B cell (primary cell): ENCODE measurements around the gene TBX3.

Experiments
- EZH2 ChIP-seq: IDR thresholded peaks from 2 replicates; pipeline ENCODE4 v1.6.1; 2012; ENCODE audit warnings: borderline replicate concordance, low read depth, mild to moderate bottlenecking, moderate library complexity, low read length; ENCODE audit not compliant: insufficient read depth, poor library complexity, severe bottlenecking
- TF ChIP-seq, protein P1 (sequence below): fragments of 200-600 bp; IDR thresholded peaks from one replicate; pipeline ENCODE4 v1.8.0; 2022; ENCODE audit warnings: antibody characterized with exemption, mild to moderate bottlenecking

DNA sequence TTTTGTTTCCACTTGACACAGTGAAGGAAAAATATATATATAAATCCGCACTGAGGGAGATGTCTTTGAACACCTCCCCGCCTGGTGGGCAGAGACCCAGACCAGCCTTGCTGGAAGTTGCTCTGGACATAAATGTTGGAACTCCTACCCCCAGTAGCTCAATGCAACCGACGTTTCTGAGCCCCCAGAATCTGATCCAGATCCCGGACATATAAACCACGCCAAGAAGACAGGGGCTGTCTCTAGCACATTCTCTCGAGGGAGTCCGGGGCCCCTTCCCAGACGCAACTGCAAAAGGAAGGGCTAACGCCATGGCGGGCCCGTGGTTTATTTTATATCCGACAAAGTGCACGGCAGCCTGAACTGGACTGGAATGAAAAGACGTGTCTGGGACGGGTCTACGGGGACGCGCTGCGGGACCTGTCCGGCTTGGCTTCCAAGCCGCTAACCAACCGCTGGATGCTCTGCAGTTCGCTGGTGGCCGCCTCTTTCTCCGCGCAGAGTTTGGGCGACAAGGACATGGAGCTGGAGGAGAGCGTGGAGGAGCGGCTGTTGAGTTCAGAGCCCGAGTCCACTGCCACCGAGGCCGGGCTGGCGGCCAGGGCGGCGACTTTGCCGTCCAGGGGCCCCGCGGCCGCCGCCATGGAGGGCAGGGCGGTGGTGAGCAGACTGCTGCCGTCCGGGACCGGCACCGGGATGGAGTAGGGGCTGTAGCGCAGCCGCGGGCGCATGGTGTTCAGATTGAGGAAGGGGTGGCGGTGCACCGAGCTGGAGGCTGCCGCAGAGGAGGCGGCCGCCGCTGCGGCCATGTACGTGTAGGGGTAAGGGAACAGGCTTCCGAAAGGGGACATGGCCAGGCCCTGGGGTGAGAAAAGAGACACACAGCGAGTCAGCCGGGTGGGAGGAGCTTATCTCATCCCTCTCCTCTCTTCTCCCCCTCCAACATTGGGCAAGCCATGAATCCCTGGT, 12.2 kb downstream of the TBX3 start:
- TF ChIP-seq, protein P1, sequence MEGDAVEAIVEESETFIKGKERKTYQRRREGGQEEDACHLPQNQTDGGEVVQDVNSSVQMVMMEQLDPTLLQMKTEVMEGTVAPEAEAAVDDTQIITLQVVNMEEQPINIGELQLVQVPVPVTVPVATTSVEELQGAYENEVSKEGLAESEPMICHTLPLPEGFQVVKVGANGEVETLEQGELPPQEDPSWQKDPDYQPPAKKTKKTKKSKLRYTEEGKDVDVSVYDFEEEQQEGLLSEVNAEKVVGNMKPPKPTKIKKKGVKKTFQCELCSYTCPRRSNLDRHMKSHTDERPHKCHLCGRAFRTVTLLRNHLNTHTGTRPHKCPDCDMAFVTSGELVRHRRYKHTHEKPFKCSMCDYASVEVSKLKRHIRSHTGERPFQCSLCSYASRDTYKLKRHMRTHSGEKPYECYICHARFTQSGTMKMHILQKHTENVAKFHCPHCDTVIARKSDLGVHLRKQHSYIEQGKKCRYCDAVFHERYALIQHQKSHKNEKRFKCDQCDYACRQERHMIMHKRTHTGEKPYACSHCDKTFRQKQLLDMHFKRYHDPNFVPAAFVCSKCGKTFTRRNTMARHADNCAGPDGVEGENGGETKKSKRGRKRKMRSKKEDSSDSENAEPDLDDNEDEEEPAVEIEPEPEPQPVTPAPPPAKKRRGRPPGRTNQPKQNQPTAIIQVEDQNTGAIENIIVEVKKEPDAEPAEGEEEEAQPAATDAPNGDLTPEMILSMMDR = no peak
- no peak for TF ChIP-seq EZH2
